ENCODE results near the gene TELO2.

TELO2 gene

GRCh38 chr16:1554826-1555445, 61.8 kb downstream of the TELO2 start:
- DNase-seq (ENCODE audit: low spot score) = no peak

- no peak for DNase-seq (ENCODE audit: low spot score)
Observed at GRCh38 chr16:1556254-1556653, 63.1 kb downstream of the TELO2 start.

GRCh38 chr16:1557074-1557473, 63.9 kb downstream of the TELO2 start:
- no peak for DNase-seq (ENCODE audit: low spot score)

GRCh38 chr16:1557576-1557975, 64.4 kb downstream of the TELO2 start:
- no peak for DNase-seq (ENCODE audit: low spot score)

- DNase-seq (ENCODE audit: low spot score) = no peak
Observed at GRCh38 chr16:1559446-1559975, 66.4 kb downstream of the TELO2 start.
